ENCODE results near the gene CEP170B. TPM values are rescaled to one million over a fixed set of nuclear protein-coding genes. Genes with fewer than 3 reads are reported as not detected.
"Not testable (repeated sequence)": the region's sequence is repeated elsewhere in the genome, so short reads cannot be mapped to it uniquely, and the experiment has no call there.

The CEP170B gene
- total RNA-seq, 1 donor from 2014 or later: 28.9 TPM

- H3K4me3 ChIP-seq (ENCODE audit: low read depth, low read length): no peak overlapping the region
- TF ChIP-seq, protein P1, sequence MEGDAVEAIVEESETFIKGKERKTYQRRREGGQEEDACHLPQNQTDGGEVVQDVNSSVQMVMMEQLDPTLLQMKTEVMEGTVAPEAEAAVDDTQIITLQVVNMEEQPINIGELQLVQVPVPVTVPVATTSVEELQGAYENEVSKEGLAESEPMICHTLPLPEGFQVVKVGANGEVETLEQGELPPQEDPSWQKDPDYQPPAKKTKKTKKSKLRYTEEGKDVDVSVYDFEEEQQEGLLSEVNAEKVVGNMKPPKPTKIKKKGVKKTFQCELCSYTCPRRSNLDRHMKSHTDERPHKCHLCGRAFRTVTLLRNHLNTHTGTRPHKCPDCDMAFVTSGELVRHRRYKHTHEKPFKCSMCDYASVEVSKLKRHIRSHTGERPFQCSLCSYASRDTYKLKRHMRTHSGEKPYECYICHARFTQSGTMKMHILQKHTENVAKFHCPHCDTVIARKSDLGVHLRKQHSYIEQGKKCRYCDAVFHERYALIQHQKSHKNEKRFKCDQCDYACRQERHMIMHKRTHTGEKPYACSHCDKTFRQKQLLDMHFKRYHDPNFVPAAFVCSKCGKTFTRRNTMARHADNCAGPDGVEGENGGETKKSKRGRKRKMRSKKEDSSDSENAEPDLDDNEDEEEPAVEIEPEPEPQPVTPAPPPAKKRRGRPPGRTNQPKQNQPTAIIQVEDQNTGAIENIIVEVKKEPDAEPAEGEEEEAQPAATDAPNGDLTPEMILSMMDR (conservative IDR thresholded peaks at IDR 0.05; ENCODE audit: low read depth, low read length): no peak
- DNase-seq (ENCODE audit: low read depth): no peak
These were observed 24.3 kb downstream of the CEP170B start for GRCh38 chr14:104889375-104889757.

- H3K4me3 ChIP-seq (ENCODE audit: low read depth, low read length); DNase-seq (ENCODE audit: low read depth): not testable (repeated sequence)
These were observed 25.2 kb downstream of the CEP170B start for GRCh38 chr14:104890292-104890691.

DNA sequence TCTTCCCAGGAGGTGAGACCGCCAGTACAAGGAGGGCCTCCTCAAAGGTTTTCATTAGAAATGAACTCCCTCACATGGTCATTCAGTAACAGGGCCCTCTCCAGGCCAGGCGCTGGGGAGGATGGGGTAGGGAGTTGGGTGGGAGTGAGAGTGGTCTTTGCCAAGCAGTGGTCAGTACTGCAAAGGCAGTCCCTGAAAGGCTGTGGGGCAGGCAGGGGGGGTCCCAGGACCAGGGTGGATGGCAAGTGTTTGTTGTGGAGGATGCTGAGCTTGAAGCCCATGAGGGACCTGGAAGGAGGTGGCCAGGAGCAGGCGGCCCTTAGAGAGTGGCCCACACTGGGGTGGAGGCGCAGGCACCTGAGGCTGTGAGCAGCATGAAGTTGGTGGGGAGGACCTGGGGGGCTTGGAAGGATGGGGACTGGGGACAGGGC, 26.1 kb downstream of the CEP170B start:
- TF ChIP-seq, protein P1 (conservative IDR thresholded peaks at IDR 0.05; ENCODE audit: low read depth, low read length): no peak
- no peak for DNase-seq (ENCODE audit: low read depth)
- H3K4me3 ChIP-seq (ENCODE audit: low read depth, low read length): no peak overlapping the region

DNA sequence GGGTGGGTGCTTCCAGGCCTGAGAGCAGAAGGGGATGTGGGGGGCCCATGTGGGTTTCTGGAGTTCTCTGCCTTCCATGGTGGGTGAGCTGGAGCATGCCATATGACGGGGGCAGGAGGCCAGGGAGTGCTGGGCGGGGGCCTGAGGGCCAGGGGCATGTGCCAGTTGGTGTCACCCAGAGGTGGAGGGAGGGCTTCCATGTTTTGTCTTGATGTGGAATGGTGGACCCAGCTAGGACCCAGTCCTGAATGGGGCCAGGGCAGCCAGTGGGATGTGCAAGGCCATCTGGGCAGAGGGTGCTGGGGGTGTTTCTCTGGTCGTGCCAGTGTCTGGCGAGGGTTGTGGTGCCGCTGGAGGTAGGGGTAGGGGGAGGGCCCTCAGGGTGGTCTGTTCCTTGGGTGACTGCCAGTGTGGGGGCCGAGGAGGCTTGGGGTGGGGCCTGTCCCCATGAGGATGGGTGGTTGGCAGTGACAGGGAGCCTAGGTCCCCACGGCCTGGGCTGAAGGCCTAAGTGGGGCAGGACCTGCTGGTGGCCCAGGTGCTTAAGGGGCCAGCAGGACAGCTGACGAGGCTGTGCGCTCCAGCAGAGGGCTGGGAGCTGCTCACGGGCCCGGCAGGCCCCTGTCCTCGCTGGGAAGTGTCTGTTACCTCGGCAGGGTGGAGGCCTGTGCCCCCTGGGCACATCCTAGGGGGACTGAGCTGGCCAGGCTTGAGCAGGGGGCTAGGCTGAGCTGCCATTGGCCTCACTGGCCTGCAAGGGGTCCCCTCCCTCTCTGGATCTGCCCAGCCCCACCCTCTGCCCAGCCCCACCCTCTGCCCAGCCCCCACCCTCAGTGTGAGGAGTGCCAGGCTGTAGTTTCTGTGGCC, 26.8 kb downstream of the CEP170B start:
- TF ChIP-seq, protein P1 (conservative IDR thresholded peaks at IDR 0.05; ENCODE audit: low read depth, low read length): no peak
- no peak overlapping the region for H3K4me3 ChIP-seq (ENCODE audit: low read depth, low read length)
- no peak for DNase-seq (ENCODE audit: low read depth)

DNA sequence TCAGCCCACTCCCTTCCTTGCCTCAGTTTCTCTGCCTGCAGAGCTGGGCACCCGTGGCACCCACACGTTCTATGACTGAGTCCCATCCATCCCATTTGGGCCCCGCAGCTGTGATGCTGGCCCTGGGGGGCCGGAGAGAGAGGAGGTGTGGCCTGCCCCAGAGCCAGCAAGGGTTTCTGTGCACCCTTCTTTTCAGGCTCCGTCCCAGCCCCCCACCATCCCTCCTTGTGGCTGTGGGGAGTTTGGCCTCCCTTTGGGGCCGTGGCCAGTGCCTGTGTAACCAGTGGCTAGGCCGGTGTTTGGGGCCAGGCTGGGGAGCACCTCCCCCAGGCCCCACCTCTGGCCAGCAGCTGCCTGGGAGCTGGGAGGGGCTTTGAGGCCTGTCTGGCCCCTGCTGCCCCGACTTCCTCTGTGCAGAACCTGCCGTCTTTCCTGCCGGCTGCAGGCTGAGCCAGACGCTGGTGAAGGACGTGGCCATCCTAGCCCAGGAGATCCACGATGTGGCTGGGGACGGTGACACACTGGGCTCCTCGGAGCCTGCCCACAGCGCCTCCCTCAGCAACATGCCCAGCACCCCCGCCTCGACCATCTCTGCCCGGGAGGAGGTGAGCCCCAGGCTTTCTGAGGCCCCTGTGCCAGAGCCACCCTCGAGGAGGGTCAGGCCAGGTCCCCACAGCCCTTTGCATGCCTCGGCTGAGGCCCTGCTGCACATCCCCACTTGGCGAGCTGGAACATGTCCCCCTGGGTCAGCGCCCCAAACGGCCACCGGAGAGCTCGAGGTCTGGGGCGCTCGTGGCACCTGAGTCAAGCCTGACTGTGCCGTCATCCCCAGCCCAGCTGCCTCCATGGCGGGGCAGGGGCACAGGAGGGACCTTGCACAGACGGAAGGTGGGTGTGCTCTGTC, 27.7 kb downstream of the CEP170B start:
- DNase-seq (ENCODE audit: low read depth): no peak
- H3K4me3 ChIP-seq (ENCODE audit: low read depth, low read length): no peak overlapping the region
- TF ChIP-seq, protein P1 (conservative IDR thresholded peaks at IDR 0.05; ENCODE audit: low read depth, low read length): no peak

- H3K4me3 ChIP-seq (ENCODE audit: low read depth, low read length): no peak overlapping the region
- TF ChIP-seq, protein P1 (conservative IDR thresholded peaks at IDR 0.05; ENCODE audit: low read depth, low read length): no peak
- no peak for DNase-seq (ENCODE audit: low read depth)
These were observed 28.6 kb downstream of the CEP170B start for GRCh38 chr14:104893435-104894207.

Data from epithelial cell of proximal tubule (primary cell).